GM21786 (cell line): Measurements from ENCODE around the gene BLVRB.
"Not testable (repeated sequence)": the region's sequence is repeated elsewhere in the genome, so short reads cannot be mapped to it uniquely, and the experiment has no call there.

Experiments
- ATAC-seq: cut with Tn5 transposase; IDR thresholded peaks from one replicate; pipeline ENCODE4 v1.9.1; 2021; ENCODE audit not compliant: unreplicated experiment

Gene BLVRB

GRCh38 chr19:40452016-40452415 is 13.5 kb downstream of the BLVRB start:
- no peak for ATAC-seq

GRCh38 chr19:40450664-40451063 is 14.9 kb downstream of the BLVRB start:
- ATAC-seq: no peak

GRCh38 chr19:40449506-40449905 is 16.0 kb downstream of the BLVRB start:
- no peak for ATAC-seq

- no peak for ATAC-seq
Observed at GRCh38 chr19:40446263-40446784, 19.2 kb downstream of the BLVRB start.

GRCh38 chr19:40445780-40446262 is 19.7 kb downstream of the BLVRB start:
- ATAC-seq: no peak

GRCh38 chr19:40444825-40445312 is 20.7 kb downstream of the BLVRB start:
- ATAC-seq: no peak

- ATAC-seq: peak; percentile 67
Observed at GRCh38 chr19:40444000-40444824, 21.3 kb downstream of the BLVRB start, which contains the start of gene SERTAD3. TSS of gene SERTAD3 (minus strand) at chr19:40444335. CDS start at chr19:40442080, 2,255 bp downstream.

GRCh38 chr19:40443131-40443999 is 22.2 kb downstream of the BLVRB start:
- ATAC-seq: peak; percentile 73

- no peak for ATAC-seq
Observed at GRCh38 chr19:40442328-40443130, 23.0 kb downstream of the BLVRB start.

- ATAC-seq: no peak
Observed at GRCh38 chr19:40441719-40442253, 23.8 kb downstream of the BLVRB start.

- no peak for ATAC-seq
Observed at GRCh38 chr19:40438284-40438683, 27.3 kb downstream of the BLVRB start.

GRCh38 chr19:40433391-40434216 is 31.9 kb downstream of the BLVRB start:
- ATAC-seq: no peak

GRCh38 chr19:40432760-40433159 is 32.8 kb downstream of the BLVRB start:
- ATAC-seq: not testable (repeated sequence)

GRCh38 chr19:40431698-40432097 is 33.8 kb downstream of the BLVRB start:
- no peak for ATAC-seq

- not testable (repeated sequence) for ATAC-seq
Observed at GRCh38 chr19:40430242-40430641, 35.3 kb downstream of the BLVRB start.

GRCh38 chr19:40428197-40428596 is 37.3 kb downstream of the BLVRB start:
- not testable (repeated sequence) for ATAC-seq

- ATAC-seq: peak; percentile 71
Observed at GRCh38 chr19:40425450-40426287, 39.9 kb downstream of the BLVRB start, which contains the start of gene SERTAD1. TSS of gene SERTAD1 (minus strand) at chr19:40425992. CDS start at chr19:40423546, 2,446 bp downstream.
